Dendritic cell treated with granulocyte-macrophage colony-stimulating factor and Interleukin-4, amounts not matched to agents 40 ng/mL and 50 ng/mL, for 4 days (primary cell): ENCODE data around the gene SPATS1.

Experiments
- H3K27ac Mint-ChIP-seq: one replicate; pipeline ENCODE4 v1.8.0; 2022; ENCODE audit warnings: mild to moderate bottlenecking, mixed read lengths
- H3K27me3 Mint-ChIP-seq: one replicate; pipeline ENCODE4 v1.8.0; 2022; ENCODE audit warnings: mild to moderate bottlenecking, mixed read lengths
- H3K36me3 Mint-ChIP-seq: one replicate; pipeline ENCODE4 v1.8.0; 2022; ENCODE audit warnings: low read depth, mixed read lengths
- H3K4me1 Mint-ChIP-seq: one replicate; pipeline ENCODE4 v1.8.0; 2022; ENCODE audit warnings: low read depth, mixed read lengths
- H3K4me3 Mint-ChIP-seq: one replicate; pipeline ENCODE4 v1.8.0; 2022; ENCODE audit warnings: mild to moderate bottlenecking, moderate library complexity, mixed read lengths
- H3K9me3 Mint-ChIP-seq: one replicate; pipeline ENCODE4 v1.8.0; 2022; ENCODE audit warnings: mixed read lengths
- intact Hi-C: fragments of 100-400 bp; cut with micrococcal nuclease; formaldehyde crosslinking; loops from one replicate; pipeline ENCODE4 v1.15.0; 2022

SPATS1 gene

GRCh38 chr6:44342489-44342888 lies at the start of gene SPATS1:
Gene SPATS1 (plus strand): TSS chr6:44342650. CDS start chr6:44343096, 446 bp downstream.
- Mint-ChIP-seq H3K36me3 (no peaks in the 10 kb centered on the region), H3K9me3 (no peaks in the 10 kb centered on the region), H3K4me3 (peak within 1 kb of the TSS; percentile 61), H3K27ac (no peak within 1 kb of the TSS), H3K27me3 (peaks cover 30% of the 10 kb centered on the region), H3K4me1 (peaks cover 23% of the 10 kb centered on the region)
- intact Hi-C loops: no loop called here

GRCh38 chr6:44292661-44293365 lies 49.6 kb upstream of the SPATS1 start:
- Mint-ChIP-seq H3K9me3 (no peaks in the 10 kb centered on the region), H3K27ac (no peak overlapping the region), H3K27me3 (peaks cover 66% of the 10 kb centered on the region), H3K4me1 (peaks cover 12% of the 10 kb centered on the region), H3K4me3 (no peak overlapping the region), H3K36me3 (no peaks in the 10 kb centered on the region)
- intact Hi-C loops: no loop called here

- H3K27me3 Mint-ChIP-seq: peaks cover 71% of the 10 kb centered on the region
- intact Hi-C loops: no loop called here
- no peak overlapping the region for H3K4me3 Mint-ChIP-seq
- H3K9me3 Mint-ChIP-seq: no peaks in the 10 kb centered on the region
- no peak overlapping the region for H3K27ac Mint-ChIP-seq
- peaks cover 9% of the 10 kb centered on the region for H3K36me3 Mint-ChIP-seq
- peaks cover 15% of the 10 kb centered on the region for H3K4me1 Mint-ChIP-seq
These were observed 47.3 kb upstream of the SPATS1 start for GRCh38 chr6:44294832-44295791.

GRCh38 chr6:44297063-44298038 lies 45.1 kb upstream of the SPATS1 start:
- Mint-ChIP-seq H3K36me3 (peaks cover 31% of the 10 kb centered on the region), H3K9me3 (no peaks in the 10 kb centered on the region), H3K27me3 (peaks cover 54% of the 10 kb centered on the region), H3K4me1 (peaks cover 25% of the 10 kb centered on the region), H3K4me3 (peak overlapping the region; percentile 30), H3K27ac (no peak overlapping the region)
- intact Hi-C loops: no loop called here

GRCh38 chr6:44298055-44298803 lies 44.2 kb upstream of the SPATS1 start:
- Mint-ChIP-seq H3K27me3 (peaks cover 48% of the 10 kb centered on the region), H3K4me1 (peaks cover 30% of the 10 kb centered on the region), H3K36me3 (peaks cover 40% of the 10 kb centered on the region), H3K4me3 (no peak overlapping the region), H3K9me3 (no peaks in the 10 kb centered on the region), H3K27ac (no peak overlapping the region)
- intact Hi-C loops: no loop called here

- H3K4me1 Mint-ChIP-seq: peaks cover 30% of the 10 kb centered on the region
- H3K36me3 Mint-ChIP-seq: peaks cover 46% of the 10 kb centered on the region
- no peaks in the 10 kb centered on the region for H3K9me3 Mint-ChIP-seq
- no peak overlapping the region for H3K4me3 Mint-ChIP-seq
- no peak overlapping the region for H3K27ac Mint-ChIP-seq
- intact Hi-C loops: no loop called here
- peaks cover 48% of the 10 kb centered on the region for H3K27me3 Mint-ChIP-seq
These were observed 43.6 kb upstream of the SPATS1 start for GRCh38 chr6:44298864-44299263.

GRCh38 chr6:44300292-44300823 lies 42.1 kb upstream of the SPATS1 start:
- peaks cover 30% of the 10 kb centered on the region for H3K4me1 Mint-ChIP-seq
- no peak overlapping the region for H3K27ac Mint-ChIP-seq
- intact Hi-C loops: no loop called here
- H3K36me3 Mint-ChIP-seq: peaks cover 61% of the 10 kb centered on the region
- no peak overlapping the region for H3K4me3 Mint-ChIP-seq
- H3K9me3 Mint-ChIP-seq: no peaks in the 10 kb centered on the region
- H3K27me3 Mint-ChIP-seq: peaks cover 37% of the 10 kb centered on the region

- peaks cover 35% of the 10 kb centered on the region for H3K27me3 Mint-ChIP-seq
- H3K9me3 Mint-ChIP-seq: no peaks in the 10 kb centered on the region
- intact Hi-C loops: no loop called here
- peaks cover 30% of the 10 kb centered on the region for H3K4me1 Mint-ChIP-seq
- peaks cover 69% of the 10 kb centered on the region for H3K36me3 Mint-ChIP-seq
- no peak overlapping the region for H3K4me3 Mint-ChIP-seq
- no peak overlapping the region for H3K27ac Mint-ChIP-seq
These were observed 41.3 kb upstream of the SPATS1 start for GRCh38 chr6:44301106-44301505.

- intact Hi-C loops: no loop called here
- H3K27me3 Mint-ChIP-seq: peaks cover 26% of the 10 kb centered on the region
- peaks cover 77% of the 10 kb centered on the region for H3K36me3 Mint-ChIP-seq
- peaks cover 24% of the 10 kb centered on the region for H3K4me1 Mint-ChIP-seq
- H3K9me3 Mint-ChIP-seq: no peaks in the 10 kb centered on the region
- no peak overlapping the region for H3K4me3 Mint-ChIP-seq
- no peak overlapping the region for H3K27ac Mint-ChIP-seq
These were observed 40.5 kb upstream of the SPATS1 start for GRCh38 chr6:44301782-44302564.

GRCh38 chr6:44302856-44303255 lies 39.6 kb upstream of the SPATS1 start:
- Mint-ChIP-seq H3K36me3 (peaks cover 86% of the 10 kb centered on the region), H3K4me3 (no peak overlapping the region), H3K27ac (no peak overlapping the region), H3K9me3 (no peaks in the 10 kb centered on the region), H3K4me1 (peaks cover 18% of the 10 kb centered on the region), H3K27me3 (peaks cover 19% of the 10 kb centered on the region)
- intact Hi-C loops: no loop called here

- no peaks in the 10 kb centered on the region for H3K9me3 Mint-ChIP-seq
These were observed 38.6 kb upstream of the SPATS1 start for GRCh38 chr6:44303842-44304241.

More at GRCh38 chr6:44303842-44304241, 38.6 kb upstream of the SPATS1 start:
- peaks cover 9% of the 10 kb centered on the region for H3K27me3 Mint-ChIP-seq
- intact Hi-C loops: loop anchor here (1.0 kb wide), 1 partner anchor 36 kb away; no protein-coding TSS in a partner anchor
- no peak overlapping the region for H3K27ac Mint-ChIP-seq
- peaks cover 15% of the 10 kb centered on the region for H3K4me1 Mint-ChIP-seq
- no peak overlapping the region for H3K4me3 Mint-ChIP-seq
- peaks cover 96% of the 10 kb centered on the region for H3K36me3 Mint-ChIP-seq
